K562 (cell line): ENCODE results near the gene CSTF1. TPM values are rescaled to one million over a fixed set of nuclear protein-coding genes. Genes with fewer than 3 reads are reported as not detected.
A peak's percentile ranks its signal among the peaks of the same experiment; 100 is the strongest.

ENCODE experiments used
- ARID1B ChIP-seq: fragments of 450-650 bp; IDR thresholded peaks from 2 replicates; pipeline ENCODE4 v1.6.1; 2016; ENCODE audit warnings: antibody characterized with exemption, mild to moderate bottlenecking, inconsistent platforms
- CREM ChIP-seq: IDR thresholded peaks from 2 replicates; pipeline ENCODE4 v1.6.1; 2014; ENCODE audit warnings: antibody characterized with exemption, low read depth
- ETV6 ChIP-seq, 3 experiments: fragments of 150-350 bp in 1 of 3; sonication (generic) in 1 of 3; formaldehyde crosslinking in 1 of 3; IDR thresholded peaks; 2 replicates each; pipeline versions ENCODE4 v1.6.1 to v1.8.0; 2014 to 2022; ENCODE audit warnings: borderline replicate concordance in 2 of 3, low read depth in 2 of 3, antibody characterized with exemption in 1 of 3, low read length in 1 of 3, mild to moderate bottlenecking in 1 of 3, missing genetic modification reagents in 1 of 3
- FUS ChIP-seq: fragments of 200-400 bp; formaldehyde crosslinking; optimal IDR thresholded peaks from 2 replicates; pipeline ENCODE3; 2017; ENCODE audit warnings: low read depth, low read length
- HDAC3 ChIP-seq: fragments of 450-650 bp; IDR thresholded peaks from 2 replicates; pipeline ENCODE4 v1.6.1; 2018; ENCODE audit warnings: borderline replicate concordance, mild to moderate bottlenecking, moderate library complexity; ENCODE audit not compliant: partially characterized antibody
- HNRNPL ChIP-seq: fragments of 200-400 bp; formaldehyde crosslinking; IDR thresholded peaks from 2 replicates; pipeline ENCODE4 v1.6.1; 2017; ENCODE audit warnings: low read depth, mild to moderate bottlenecking, low read length
- KAT2B ChIP-seq: IDR thresholded peaks from one replicate; pipeline ENCODE4 v1.6.1; 2012; ENCODE audit warnings: low read depth, mild to moderate bottlenecking, control low read depth, inconsistent platforms, low read length, moderate library complexity
- POLR2H ChIP-seq: IDR thresholded peaks from 2 replicates; pipeline ENCODE4 v1.6.1; 2016; ENCODE audit warnings: missing genetic modification characterization, low read depth, mild to moderate bottlenecking, control low read depth, missing compliant biosample characterization, moderate library complexity
- RCOR1 ChIP-seq, 2 experiments: IDR thresholded peaks; 2 replicates each; pipeline ENCODE4 v1.6.1; 2012; ENCODE audit warnings: low read depth in 2 of 2, low read length in 2 of 2, borderline replicate concordance in 1 of 2, improper control_type of control experiment in 1 of 2
- SMARCA4 ChIP-seq: fragments of 450-650 bp; IDR thresholded peaks from 2 replicates; pipeline ENCODE4 v1.6.1; 2016
- TBL1XR1 ChIP-seq, 2 experiments: IDR thresholded peaks; 2 replicates each; pipeline ENCODE4 v1.6.1; 2012; ENCODE audit warnings: improper control_type of control experiment in 2 of 2, low read length in 2 of 2, mild to moderate bottlenecking in 1 of 2
- ZC3H11A ChIP-seq: IDR thresholded peaks from 2 replicates; pipeline ENCODE4 v1.6.1; 2012; ENCODE audit warnings: low read depth, low read length, improper control_type of control experiment
- ZNF408 ChIP-seq: fragments of 250-450 bp; sonication (Bioruptor Pico); IDR thresholded peaks from 2 replicates; pipeline ENCODE4 v1.4.0; 2020; ENCODE audit warnings: low read depth, mild to moderate bottlenecking, moderate library complexity
- ZNF766 ChIP-seq: fragments of 200-800 bp; sonication (Bioruptor generic); conservative IDR thresholded peaks from 2 replicates; pipeline ENCODE4 v1.6.1; 2016; ENCODE audit warnings: missing genetic modification characterization, missing compliant biosample characterization
- polyA plus RNA-seq, 8 experiments: library from polyadenylated mRNA; depleted of rRNA in 4 of 8; stranded (reverse) in 5 of 8; unstranded in 3 of 8; fragments of >200 nt; fragmentation: Nextera tagmentation in 2 of 8; fragmentation: Illumina TruSeq in 1 of 8; extraction: Ambion mirVana in 2 of 8; extraction: Trizol in 1 of 8; gene quantifications; 2 replicates each; pipeline versions ENCODE4 v1.2.1 to v1.2.3, GENCODE V29; 2011 to 2014; ENCODE audit warnings: inconsistent platforms in 1 of 8, missing spikeins in 1 of 8
- total RNA-seq, 7 experiments: library from RNA; depleted of rRNA in 6 of 7; stranded (reverse); fragments of >200 nt in 6 of 7; fragmentation: Illumina TruSeq in 2 of 7; extraction: Trizol in 2 of 7; gene quantifications; 2 replicates each; pipeline versions ENCODE4 v1.2.1 to v1.2.3, GENCODE V29; 2011 to 2021; ENCODE audit warnings: low replicate concordance in 1 of 7
- TF ChIP-seq, protein P1 (sequence below): sonication (generic); formaldehyde crosslinking; IDR thresholded peaks from 2 replicates; pipeline ENCODE4 v1.4.0; 2020; ENCODE audit warnings: mild to moderate bottlenecking, missing genetic modification reagents
- TF ChIP-seq, protein P2 (sequence below), 2 experiments: fragments of 450-650 bp; formaldehyde crosslinking in 1 of 2; IDR thresholded peaks; 2 replicates each; pipeline versions ENCODE4 v1.4.0 to v1.6.1; 2014 to 2020; ENCODE audit warnings: mild to moderate bottlenecking in 2 of 2, borderline replicate concordance in 1 of 2, low read depth in 1 of 2

CSTF1 gene
- total and polyA plus RNA-seq, 9 of the 15 experiments (the other 6 are each of a cell fraction or from before 2014, with no cell fraction given) = 30.8 to 110 (median 53.4) TPM

DNA sequence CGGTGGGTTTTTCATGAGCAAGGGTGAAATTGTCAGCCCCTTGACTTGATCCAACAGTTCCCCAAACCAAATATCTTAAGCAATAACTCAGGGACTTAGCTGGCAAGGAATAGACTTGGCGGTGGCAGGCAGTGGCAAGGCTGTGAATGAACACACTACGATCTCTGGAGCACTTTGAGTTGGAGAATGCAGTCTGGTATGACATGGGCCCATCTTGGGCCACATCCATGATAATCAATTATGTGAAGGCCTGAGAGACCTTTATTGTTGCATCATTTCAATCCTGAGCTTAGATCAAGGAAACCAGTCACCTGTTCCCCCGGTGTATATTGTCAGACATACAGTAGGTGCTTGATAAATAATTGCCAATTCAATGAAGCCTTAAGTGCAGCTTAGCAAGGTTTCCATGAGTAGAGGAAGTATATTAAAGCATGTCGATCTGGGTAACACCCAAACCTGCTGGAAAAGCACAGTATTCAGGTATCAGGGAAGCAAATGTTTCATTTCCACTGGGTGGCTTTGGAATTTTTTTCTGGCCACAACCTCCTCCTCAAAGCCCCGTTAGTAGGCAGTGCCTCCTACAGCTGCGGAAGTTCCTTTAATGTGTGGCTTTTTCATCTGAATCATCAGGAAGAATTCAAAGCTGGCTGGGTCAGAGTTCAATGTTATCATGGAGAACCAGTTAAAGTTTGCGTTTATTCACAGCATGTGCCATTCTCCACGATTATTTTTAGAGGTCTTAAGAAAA, 29.8 kb downstream of the CSTF1 start (continued):
- TF ChIP-seq SMARCA4 (peak; percentile 72), TBL1XR1 (IDR thresholded peaks at IDR 0.05; ENCODE audit: low read length in 2 of 2) (0 out of 4 replicates have a peak, but pooled peaks of 1 of the 2 experiments have one; percentile 12), CREM (0 out of 2 replicates have a peak, but pooled peaks have one; percentile 36), POLR2H (tag) (no peak), RCOR1 (IDR thresholded peaks at IDR 0.05; ENCODE audit: borderline replicate concordance in 1 of 2, low read depth in 2 of 2, low read length in 2 of 2) (peak in 1 of 2 experiments; percentile 62; a peak in 1 of 4 replicates), HNRNPL (no peak), ZC3H11A (no peak), ZNF408 (CRISPR knock-in tag) (no peak), ETV6 (IDR thresholded peaks at IDR 0.05; ENCODE audit: borderline replicate concordance in 1 of 2, low read depth in 2 of 2, low read length in 1 of 2) (peak in 1 of 2 experiments; percentile 62; a peak in 2 of 4 replicates), ETV6 (CRISPR knock-in tag; IDR thresholded peaks at IDR 0.05; ENCODE audit: borderline replicate concordance) (no peak), KAT2B (no peak), HDAC3 (no peak), FUS (no peak), ARID1B (peak; percentile 72), ZNF766 (CRISPR knock-in tag) (no peak)
- TF ChIP-seq, protein P1, sequence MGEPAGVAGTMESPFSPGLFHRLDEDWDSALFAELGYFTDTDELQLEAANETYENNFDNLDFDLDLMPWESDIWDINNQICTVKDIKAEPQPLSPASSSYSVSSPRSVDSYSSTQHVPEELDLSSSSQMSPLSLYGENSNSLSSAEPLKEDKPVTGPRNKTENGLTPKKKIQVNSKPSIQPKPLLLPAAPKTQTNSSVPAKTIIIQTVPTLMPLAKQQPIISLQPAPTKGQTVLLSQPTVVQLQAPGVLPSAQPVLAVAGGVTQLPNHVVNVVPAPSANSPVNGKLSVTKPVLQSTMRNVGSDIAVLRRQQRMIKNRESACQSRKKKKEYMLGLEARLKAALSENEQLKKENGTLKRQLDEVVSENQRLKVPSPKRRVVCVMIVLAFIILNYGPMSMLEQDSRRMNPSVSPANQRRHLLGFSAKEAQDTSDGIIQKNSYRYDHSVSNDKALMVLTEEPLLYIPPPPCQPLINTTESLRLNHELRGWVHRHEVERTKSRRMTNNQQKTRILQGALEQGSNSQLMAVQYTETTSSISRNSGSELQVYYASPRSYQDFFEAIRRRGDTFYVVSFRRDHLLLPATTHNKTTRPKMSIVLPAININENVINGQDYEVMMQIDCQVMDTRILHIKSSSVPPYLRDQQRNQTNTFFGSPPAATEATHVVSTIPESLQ (CRISPR knock-in tag) = 0 out of 2 replicates have a peak, but pooled peaks have one; percentile 12
- TF ChIP-seq, protein P2, sequence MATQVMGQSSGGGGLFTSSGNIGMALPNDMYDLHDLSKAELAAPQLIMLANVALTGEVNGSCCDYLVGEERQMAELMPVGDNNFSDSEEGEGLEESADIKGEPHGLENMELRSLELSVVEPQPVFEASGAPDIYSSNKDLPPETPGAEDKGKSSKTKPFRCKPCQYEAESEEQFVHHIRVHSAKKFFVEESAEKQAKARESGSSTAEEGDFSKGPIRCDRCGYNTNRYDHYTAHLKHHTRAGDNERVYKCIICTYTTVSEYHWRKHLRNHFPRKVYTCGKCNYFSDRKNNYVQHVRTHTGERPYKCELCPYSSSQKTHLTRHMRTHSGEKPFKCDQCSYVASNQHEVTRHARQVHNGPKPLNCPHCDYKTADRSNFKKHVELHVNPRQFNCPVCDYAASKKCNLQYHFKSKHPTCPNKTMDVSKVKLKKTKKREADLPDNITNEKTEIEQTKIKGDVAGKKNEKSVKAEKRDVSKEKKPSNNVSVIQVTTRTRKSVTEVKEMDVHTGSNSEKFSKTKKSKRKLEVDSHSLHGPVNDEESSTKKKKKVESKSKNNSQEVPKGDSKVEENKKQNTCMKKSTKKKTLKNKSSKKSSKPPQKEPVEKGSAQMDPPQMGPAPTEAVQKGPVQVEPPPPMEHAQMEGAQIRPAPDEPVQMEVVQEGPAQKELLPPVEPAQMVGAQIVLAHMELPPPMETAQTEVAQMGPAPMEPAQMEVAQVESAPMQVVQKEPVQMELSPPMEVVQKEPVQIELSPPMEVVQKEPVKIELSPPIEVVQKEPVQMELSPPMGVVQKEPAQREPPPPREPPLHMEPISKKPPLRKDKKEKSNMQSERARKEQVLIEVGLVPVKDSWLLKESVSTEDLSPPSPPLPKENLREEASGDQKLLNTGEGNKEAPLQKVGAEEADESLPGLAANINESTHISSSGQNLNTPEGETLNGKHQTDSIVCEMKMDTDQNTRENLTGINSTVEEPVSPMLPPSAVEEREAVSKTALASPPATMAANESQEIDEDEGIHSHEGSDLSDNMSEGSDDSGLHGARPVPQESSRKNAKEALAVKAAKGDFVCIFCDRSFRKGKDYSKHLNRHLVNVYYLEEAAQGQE (IDR thresholded peaks at IDR 0.05; ENCODE audit: borderline replicate concordance) = no peak; the same call in 1 of the 2 replicates
- TF ChIP-seq, protein P2 (CRISPR knock-in tag; IDR thresholded peaks at IDR 0.05; ENCODE audit: low read depth) = no peak
